ENCODE data around the gene C3orf20. TPM values are rescaled to one million over a fixed set of nuclear protein-coding genes. Genes with fewer than 3 reads are reported as not detected.

Gene C3orf20
- total and polyA plus RNA-seq, 9 of the 15 experiments (the other 6 are each of a cell fraction or from before 2014, with no cell fraction given), result 0.04 TPM; not detected in 8

DNA sequence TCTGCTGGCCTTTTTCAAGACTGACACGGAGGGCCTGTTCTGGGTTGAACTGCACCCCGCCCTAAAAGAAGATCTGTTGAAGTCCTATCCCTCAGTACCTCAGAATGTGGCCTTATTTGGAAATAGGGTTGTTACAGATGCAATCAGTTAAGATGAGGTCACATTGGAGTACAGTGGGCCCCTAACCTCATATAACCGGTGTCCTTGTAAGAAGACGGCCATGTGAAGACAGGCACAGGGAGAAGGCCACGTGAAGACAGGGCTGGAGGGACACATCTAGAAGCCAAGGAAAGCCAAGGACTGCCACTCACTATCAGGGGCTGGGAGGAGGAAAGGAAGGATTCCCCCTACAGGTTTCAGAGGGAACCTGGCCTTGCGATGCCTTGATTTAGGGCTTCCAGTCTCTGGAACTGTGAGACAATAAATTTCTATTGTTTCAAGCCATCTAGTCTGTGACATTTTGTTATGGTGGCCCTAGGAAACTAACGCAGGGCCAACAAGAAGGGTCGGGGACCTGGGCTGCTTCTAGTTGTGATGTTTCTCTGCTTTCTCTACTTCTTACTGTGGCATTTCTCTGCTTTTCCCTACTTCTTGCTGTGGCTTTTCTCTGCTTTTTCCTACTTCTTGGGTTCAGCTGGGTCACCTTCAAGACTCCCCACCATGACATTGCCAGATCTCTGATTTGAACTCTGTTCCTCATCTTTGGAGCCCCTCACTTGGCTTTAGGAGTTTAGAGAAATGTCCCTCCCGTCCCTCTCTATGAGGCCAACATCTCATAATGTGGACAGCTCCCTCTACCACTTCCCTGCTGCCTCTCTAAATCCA, 28.1 kb upstream of the C3orf20 start (continued):
- TF ChIP-seq, protein P1, sequence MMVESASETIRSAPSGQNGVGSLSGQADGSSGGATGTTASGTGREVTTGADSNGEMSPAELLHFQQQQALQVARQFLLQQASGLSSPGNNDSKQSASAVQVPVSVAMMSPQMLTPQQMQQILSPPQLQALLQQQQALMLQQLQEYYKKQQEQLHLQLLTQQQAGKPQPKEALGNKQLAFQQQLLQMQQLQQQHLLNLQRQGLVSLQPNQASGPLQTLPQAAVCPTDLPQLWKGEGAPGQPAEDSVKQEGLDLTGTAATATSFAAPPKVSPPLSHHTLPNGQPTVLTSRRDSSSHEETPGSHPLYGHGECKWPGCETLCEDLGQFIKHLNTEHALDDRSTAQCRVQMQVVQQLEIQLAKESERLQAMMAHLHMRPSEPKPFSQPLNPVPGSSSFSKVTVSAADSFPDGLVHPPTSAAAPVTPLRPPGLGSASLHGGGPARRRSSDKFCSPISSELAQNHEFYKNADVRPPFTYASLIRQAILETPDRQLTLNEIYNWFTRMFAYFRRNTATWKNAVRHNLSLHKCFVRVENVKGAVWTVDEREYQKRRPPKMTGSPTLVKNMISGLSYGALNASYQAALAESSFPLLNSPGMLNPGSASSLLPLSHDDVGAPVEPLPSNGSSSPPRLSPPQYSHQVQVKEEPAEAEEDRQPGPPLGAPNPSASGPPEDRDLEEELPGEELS (CRISPR knock-in tag; IDR thresholded peaks at IDR 0.05; ENCODE audit: borderline replicate concordance), result no peak
- no peak for TF ChIP-seq ZKSCAN1 (IDR thresholded peaks at IDR 0.05; ENCODE audit: low read depth, low read length)
- no peak for TF ChIP-seq JUNB (CRISPR knock-in tag; conservative IDR thresholded peaks at IDR 0.05)
- no peak for TF ChIP-seq TAL1 (IDR thresholded peaks at IDR 0.05)
- no peak for TF ChIP-seq SPI1 (IDR thresholded peaks at IDR 0.05; ENCODE audit: borderline replicate concordance, low read depth, low read length)
- TF ChIP-seq, protein P2, sequence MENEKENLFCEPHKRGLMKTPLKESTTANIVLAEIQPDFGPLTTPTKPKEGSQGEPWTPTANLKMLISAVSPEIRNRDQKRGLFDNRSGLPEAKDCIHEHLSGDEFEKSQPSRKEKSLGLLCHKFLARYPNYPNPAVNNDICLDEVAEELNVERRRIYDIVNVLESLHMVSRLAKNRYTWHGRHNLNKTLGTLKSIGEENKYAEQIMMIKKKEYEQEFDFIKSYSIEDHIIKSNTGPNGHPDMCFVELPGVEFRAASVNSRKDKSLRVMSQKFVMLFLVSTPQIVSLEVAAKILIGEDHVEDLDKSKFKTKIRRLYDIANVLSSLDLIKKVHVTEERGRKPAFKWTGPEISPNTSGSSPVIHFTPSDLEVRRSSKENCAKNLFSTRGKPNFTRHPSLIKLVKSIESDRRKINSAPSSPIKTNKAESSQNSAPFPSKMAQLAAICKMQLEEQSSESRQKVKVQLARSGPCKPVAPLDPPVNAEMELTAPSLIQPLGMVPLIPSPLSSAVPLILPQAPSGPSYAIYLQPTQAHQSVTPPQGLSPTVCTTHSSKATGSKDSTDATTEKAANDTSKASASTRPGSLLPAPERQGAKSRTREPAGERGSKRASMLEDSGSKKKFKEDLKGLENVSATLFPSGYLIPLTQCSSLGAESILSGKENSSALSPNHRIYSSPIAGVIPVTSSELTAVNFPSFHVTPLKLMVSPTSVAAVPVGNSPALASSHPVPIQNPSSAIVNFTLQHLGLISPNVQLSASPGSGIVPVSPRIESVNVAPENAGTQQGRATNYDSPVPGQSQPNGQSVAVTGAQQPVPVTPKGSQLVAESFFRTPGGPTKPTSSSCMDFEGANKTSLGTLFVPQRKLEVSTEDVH (IDR thresholded peaks at IDR 0.05; ENCODE audit: low read depth, partially characterized antibody), result no peak
- TF ChIP-seq CC2D1A (IDR thresholded peaks at IDR 0.05), result no peak
- TF ChIP-seq ZNF668 (CRISPR knock-in tag; IDR thresholded peaks at IDR 0.05), result no peak
- no peak for TF ChIP-seq ZNF140 (CRISPR knock-in tag; IDR thresholded peaks at IDR 0.05)
- no peak for TF ChIP-seq HDAC2 (IDR thresholded peaks at IDR 0.05)
- no peak for TF ChIP-seq ARID1B (IDR thresholded peaks at IDR 0.05)
- TF ChIP-seq, protein P3, sequence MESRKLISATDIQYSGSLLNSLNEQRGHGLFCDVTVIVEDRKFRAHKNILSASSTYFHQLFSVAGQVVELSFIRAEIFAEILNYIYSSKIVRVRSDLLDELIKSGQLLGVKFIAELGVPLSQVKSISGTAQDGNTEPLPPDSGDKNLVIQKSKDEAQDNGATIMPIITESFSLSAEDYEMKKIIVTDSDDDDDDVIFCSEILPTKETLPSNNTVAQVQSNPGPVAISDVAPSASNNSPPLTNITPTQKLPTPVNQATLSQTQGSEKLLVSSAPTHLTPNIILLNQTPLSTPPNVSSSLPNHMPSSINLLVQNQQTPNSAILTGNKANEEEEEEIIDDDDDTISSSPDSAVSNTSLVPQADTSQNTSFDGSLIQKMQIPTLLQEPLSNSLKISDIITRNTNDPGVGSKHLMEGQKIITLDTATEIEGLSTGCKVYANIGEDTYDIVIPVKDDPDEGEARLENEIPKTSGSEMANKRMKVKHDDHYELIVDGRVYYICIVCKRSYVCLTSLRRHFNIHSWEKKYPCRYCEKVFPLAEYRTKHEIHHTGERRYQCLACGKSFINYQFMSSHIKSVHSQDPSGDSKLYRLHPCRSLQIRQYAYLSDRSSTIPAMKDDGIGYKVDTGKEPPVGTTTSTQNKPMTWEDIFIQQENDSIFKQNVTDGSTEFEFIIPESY (CRISPR knock-in tag; IDR thresholded peaks at IDR 0.05), result no peak
- no peak for TF ChIP-seq HDGF (IDR thresholded peaks at IDR 0.05)
- TF ChIP-seq DIDO1 (tag; IDR thresholded peaks at IDR 0.05; ENCODE audit: low read depth), result no peak
- no peak for TF ChIP-seq CCAR2 (IDR thresholded peaks at IDR 0.05; ENCODE audit: low read depth, low read length)
- TF ChIP-seq U2AF1 (optimal IDR thresholded peaks at IDR 0.05; ENCODE audit: low read depth, low read length), result no peak
- TF ChIP-seq, protein P4, sequence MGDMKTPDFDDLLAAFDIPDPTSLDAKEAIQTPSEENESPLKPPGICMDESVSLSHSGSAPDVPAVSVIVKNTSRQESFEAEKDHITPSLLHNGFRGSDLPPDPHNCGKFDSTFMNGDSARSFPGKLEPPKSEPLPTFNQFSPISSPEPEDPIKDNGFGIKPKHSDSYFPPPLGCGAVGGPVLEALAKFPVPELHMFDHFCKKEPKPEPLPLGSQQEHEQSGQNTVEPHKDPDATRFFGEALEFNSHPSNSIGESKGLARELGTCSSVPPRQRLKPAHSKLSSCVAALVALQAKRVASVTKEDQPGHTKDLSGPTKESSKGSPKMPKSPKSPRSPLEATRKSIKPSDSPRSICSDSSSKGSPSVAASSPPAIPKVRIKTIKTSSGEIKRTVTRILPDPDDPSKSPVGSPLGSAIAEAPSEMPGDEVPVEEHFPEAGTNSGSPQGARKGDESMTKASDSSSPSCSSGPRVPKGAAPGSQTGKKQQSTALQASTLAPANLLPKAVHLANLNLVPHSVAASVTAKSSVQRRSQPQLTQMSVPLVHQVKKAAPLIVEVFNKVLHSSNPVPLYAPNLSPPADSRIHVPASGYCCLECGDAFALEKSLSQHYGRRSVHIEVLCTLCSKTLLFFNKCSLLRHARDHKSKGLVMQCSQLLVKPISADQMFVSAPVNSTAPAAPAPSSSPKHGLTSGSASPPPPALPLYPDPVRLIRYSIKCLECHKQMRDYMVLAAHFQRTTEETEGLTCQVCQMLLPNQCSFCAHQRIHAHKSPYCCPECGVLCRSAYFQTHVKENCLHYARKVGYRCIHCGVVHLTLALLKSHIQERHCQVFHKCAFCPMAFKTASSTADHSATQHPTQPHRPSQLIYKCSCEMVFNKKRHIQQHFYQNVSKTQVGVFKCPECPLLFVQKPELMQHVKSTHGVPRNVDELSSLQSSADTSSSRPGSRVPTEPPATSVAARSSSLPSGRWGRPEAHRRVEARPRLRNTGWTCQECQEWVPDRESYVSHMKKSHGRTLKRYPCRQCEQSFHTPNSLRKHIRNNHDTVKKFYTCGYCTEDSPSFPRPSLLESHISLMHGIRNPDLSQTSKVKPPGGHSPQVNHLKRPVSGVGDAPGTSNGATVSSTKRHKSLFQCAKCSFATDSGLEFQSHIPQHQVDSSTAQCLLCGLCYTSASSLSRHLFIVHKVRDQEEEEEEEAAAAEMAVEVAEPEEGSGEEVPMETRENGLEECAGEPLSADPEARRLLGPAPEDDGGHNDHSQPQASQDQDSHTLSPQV (IDR thresholded peaks at IDR 0.05), result peak; percentile 73; the same call in 1 of the 2 replicates
- TF ChIP-seq SMAD2 (IDR thresholded peaks at IDR 0.05; ENCODE audit: low read depth, low read length), result no peak
